KOPT-K1 (cell line): ENCODE measurements around the gene IFI6.

ENCODE experiments used
- H3K27ac ChIP-seq: fragments of 200-600 bp; sonication (generic); 2 replicates; pipeline ENCODE4 v1.5.1; 2016; ENCODE audit warnings: antibody characterized with exemption, mild to moderate bottlenecking, low read depth, low read length; ENCODE audit not compliant: poor library complexity, severe bottlenecking
- H3K36me3 ChIP-seq: fragments of 200-600 bp; sonication (generic); 2 replicates; pipeline ENCODE4 v1.5.1; 2017; ENCODE audit warnings: antibody characterized with exemption, mild to moderate bottlenecking, low read length, moderate library complexity; ENCODE audit not compliant: insufficient read depth
- H3K9me3 ChIP-seq: fragments of 200-600 bp; sonication (generic); 2 replicates; pipeline ENCODE4 v1.5.1; 2017; ENCODE audit warnings: antibody characterized with exemption, low read length, mild to moderate bottlenecking; ENCODE audit not compliant: insufficient read depth, poor library complexity, severe bottlenecking

The IFI6 gene

DNA sequence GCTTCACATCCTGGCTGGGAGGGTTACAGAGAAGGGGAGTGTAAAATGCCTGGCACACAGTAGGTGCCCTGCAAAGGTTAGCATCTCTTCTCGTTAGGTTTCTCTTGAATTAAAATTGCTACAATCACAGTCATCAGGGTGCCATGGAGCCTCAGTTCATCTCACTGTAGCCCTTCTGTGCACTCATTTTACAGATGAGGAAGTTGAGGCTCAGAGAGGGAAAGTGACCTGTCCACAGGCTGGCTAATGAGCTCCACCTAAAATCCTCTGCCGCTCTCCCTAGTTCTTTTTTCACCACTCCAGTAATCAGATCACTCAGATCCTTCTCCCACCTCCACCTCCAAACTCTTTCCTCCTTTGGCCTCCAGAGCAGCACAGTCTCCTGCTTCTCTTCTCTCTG, 54.6 kb downstream of the IFI6 start:
- H3K9me3 ChIP-seq, result no peaks in the 10 kb centered on the region
- H3K36me3 ChIP-seq, result no peaks in the 10 kb centered on the region
- H3K27ac ChIP-seq, result peak overlapping the region; percentile 96

DNA sequence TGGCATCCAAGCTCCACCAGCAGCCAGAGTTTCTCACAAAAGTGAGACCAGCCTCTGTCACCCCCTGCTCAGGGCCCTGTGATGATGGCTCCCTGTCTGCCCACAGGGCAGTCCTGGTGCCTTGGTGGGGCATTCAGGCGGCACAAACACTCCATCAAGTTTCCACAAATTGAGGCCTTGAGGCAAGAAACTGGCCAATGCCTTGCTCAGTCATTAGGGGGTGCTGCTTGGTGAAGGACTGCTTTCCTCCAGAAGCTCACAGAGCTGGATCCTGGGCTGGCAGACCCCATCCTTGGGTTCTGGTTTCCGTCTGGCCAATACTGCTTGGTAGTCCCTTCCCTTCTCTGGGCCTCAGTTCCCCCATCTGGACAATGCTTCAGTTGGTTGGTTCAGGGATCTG, 55.6 kb downstream of the IFI6 start:
- H3K36me3 ChIP-seq, result no peaks in the 10 kb centered on the region
- H3K27ac ChIP-seq, result peak overlapping the region; percentile 96
- no peaks in the 10 kb centered on the region for H3K9me3 ChIP-seq
